Activated CD4-positive, alpha-beta T cell treated with anti-CD3 and anti-CD28 coated beads, Interleukin-2, amount 50 U/mL, for 24 hours (primary cell): Measurements from ENCODE around the gene MRGPRE.

ENCODE experiments used
- DNase-seq, 2 donors: peaks; one replicate each; pipeline ENCODE4 v3.0.0-alpha.2; 2020; ENCODE audit warnings: low read depth in 1 of 2, low spot score in 1 of 2

MRGPRE gene

DNA sequence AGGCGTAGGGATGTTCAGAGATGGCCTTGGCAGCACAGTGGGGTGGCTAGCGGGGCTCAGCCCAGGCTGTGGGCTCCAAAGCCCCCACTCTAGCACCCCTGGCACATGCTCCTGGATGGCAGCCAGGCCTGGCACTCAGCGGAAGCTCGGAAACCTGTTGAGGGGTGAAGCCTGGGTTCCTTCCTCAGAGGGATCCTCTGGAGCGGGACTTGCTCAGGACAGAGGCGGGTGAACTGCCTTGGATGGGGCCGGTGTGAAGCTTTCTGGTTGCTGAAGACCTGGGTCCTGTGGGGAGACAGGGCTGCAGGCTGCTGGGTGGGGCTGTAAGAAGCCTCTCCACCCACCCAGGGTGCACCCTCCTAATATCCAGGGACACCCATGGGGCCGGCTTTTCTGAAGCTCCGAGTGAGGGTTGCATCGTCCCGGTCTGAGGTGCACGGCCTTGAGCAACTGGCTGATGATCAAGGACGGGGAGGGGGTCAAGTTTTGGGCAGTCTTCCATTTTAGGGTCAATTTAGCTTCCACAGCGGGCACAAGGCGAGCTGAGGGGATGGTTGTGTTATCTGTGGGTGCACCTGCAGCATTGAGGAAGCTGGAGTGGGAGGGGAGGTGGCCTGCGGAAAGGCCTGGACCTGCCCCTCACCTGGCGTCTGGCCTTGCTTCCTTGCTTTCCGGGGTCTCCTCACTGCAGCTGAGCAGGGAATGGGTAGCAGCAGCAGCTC is 5.2 kb downstream of the MRGPRE start:
- no peak for DNase-seq

GRCh38 chr11:3225826-3226750 is 6.1 kb downstream of the MRGPRE start:
- no peak for DNase-seq

GRCh38 chr11:3225159-3225758 is 7.0 kb downstream of the MRGPRE start:
- no peak for DNase-seq

DNA sequence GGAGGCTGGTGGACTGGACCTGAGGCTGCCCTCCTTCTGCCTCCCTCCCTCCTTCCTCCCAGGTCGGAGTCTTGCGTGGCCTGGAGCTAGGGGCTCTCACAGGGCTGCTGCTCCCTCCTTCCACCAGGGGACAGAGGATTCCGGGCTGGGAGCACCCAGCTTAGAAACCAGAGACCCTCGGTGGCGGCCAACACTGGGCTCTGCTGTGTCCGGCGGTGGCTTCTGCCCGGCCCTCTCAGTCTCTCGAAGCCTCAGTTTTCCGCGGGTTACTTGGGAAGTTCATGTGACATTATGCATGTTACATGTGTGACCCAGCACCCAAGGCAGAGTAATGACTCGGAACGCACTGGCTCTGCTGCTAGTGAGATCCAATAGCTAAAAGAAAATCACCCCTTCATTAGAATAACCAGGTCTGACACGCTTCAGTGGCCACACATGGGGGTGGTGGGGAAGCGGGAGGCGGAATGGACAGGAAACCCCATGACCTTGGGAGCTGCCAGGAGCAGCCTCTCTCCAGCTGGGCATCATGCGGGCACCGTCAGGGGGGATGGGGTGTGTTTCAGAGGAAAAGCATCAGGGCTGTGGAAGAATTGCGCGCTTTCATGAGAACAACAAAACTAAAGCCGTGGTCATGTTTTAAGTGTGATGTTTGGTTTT is 7.7 kb downstream of the MRGPRE start:
- DNase-seq, result no peak

DNA sequence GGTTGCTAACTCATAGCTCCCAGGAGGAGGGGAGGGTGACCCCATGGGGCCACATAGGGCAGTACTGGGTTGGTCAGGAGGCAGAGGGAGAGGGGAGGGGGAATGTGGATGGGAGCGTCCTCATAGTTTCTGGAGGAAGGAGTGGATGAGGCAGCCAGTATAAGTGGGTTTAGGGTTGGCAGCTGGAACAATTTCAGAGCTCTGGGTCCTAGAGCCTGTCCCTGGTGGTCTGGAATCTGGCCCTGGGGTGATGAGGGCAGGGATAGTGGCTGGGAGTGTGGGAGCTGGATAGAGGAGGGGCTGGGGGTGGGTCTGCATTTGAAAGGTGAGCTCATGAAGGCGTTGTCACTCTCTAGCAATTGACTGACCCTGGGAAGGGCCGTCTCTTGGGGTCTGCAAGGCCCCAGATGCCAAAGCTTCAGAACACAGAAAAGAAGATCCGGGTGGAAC is 8.3 kb downstream of the MRGPRE start:
- no peak for DNase-seq

GRCh38 chr11:3222941-3223915 is 9.0 kb downstream of the MRGPRE start:
- DNase-seq, result no peak

DNA sequence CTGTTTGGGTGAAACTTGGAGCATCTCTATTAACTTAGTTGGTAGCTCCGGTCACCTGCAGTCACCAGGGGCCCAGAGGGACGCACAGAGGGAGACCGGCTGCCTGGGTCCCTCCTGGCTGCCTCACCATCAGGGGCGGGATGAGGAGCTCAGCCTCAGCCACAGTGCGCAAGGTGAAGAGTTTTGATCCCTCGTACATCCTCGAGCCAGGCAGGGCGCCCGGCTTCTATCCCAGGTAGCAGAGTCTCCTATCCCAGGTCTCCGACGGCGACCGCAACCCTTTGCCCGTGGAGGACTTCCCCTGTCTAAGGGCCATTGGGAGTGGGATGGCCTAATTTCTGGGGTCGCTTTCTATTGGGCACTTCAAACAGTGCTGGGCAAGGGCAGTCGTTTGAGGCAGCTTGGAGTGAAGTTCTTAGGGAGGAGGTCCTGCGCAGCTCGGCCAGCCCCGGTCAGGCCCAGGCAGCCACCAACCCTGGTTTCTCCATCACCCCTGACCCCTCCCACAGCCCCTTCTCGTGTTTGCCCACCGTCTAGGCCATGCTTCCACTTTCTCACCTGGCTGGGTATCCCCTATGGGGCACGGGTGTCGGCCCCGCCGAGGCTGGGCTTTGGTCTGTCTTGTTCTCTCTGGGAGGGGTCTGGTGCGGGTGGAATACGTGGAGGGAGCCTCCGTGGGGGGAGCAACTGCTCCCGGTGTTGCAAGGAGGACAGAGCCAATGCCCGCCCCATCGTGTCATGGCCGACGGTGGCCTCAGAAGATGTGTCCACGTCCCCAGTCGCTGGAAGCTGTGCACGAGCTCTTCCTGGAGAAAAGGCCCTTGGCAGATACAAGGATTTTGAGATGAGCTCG is 10.0 kb downstream of the MRGPRE start:
- no peak for DNase-seq

DNA sequence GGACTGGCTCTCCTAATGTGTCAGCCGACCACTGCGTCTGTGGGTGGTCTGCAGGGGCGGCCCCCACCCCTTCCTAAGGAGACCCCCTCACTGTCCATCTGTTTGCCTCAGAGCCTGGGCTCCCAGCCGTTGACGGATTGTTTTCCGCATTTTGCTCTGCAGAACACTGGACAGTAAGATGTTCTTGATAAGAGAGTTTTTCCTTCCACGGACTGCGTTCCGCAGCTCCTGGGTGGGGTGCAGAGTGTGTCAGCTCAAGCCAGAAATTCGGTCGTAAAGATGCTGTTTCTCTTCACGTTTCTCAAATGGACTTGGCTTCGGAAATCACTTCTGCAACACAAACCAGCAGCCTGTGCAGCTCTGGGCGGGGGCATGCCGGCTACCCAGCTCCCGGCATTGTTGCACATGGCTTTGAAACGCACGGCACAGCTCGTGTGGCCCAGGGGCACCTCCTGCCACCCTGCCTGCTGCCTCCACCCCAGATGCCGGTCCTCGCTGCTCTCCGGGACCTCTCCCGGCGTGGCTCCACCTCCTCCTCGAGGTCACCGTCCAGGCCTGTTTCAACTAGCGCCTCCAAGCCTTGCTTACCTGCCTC is 10.7 kb downstream of the MRGPRE start:
- no peak for DNase-seq

GRCh38 chr11:3220521-3221407 is 11.5 kb downstream of the MRGPRE start:
- no peak for DNase-seq

- DNase-seq, result no peak
Observed at GRCh38 chr11:3220101-3220500, 12.1 kb downstream of the MRGPRE start.

GRCh38 chr11:3219281-3219892 is 12.8 kb downstream of the MRGPRE start:
- DNase-seq, result no peak

DNA sequence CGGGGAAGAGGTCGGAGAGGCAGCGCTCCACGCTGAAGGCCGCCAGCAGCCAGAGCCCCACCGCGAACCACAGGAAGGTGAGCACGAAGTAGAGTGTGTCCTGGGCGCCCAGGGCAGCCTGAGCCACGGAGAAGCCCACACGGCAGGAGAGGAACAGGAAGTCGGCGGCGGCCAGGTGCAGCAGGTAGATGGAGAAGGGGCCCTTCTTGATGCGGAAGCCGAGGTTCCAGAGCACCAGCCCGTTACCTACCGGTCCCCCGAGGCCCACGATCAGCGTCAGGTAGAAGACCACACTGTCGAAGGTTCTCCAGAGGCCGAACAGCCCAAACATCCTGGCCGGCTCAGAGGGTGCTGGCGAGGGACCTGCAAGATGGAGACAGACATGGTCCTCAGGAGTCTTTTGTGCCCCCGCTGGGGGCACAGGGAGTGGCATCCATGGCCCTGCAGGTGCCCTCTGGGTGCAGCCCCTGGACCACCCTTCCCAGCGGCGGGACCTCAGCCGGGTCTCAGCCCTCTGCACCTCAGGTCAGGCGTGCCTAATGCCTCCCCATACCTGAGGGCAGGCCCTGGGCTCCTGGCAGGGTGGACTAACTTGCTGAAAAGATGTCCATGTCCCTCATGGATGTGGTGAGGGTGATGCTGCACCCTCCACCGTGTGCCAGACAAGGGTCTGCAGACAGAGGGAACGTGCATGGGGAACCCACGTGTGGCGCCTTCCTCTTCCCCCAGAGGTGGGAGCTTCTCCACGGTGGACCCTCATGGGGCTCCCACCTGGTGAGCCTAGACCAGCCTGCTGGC is 13.5 kb downstream of the MRGPRE start, which contains the start of gene MRGPRG:
MRGPRG (minus strand) TSS at position 331 of the 798 bp plus-strand sequence; CDS start at position 331, 0 bp downstream.
- no peak for DNase-seq

DNA sequence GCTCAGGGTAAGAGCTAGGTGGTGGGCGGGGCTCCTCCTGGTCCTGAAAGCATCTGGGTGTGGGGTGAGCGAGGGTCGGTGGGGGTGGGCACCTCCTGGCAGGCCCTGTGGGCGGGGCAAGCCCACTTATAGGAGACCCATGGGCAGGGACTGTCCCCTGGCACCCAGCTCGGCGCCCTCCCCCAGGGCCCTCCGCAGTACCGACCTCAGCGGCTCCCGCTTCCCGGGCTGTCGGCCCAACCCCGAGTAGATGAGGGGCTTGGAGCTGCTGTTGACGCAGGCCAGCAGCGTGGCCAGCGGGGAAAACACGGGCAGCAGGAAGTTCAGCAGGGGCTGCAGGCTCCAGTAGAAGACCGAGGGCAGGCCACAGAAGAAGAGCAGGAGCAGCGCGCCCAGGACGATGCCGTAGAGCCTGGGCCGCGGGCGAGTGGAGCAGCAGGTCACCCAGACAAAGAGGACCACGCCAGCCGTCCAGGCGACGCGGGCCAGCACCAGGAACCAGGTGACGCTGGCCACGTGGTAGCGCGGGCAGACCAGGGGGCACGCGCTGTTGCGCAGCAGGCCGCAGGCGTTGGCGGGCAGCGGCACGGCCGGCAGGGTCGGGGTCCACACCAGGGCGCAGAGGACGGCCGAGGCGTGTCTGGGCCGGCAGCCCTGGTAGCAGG is 14.3 kb downstream of the MRGPRE start:
- DNase-seq, result no peak

DNA sequence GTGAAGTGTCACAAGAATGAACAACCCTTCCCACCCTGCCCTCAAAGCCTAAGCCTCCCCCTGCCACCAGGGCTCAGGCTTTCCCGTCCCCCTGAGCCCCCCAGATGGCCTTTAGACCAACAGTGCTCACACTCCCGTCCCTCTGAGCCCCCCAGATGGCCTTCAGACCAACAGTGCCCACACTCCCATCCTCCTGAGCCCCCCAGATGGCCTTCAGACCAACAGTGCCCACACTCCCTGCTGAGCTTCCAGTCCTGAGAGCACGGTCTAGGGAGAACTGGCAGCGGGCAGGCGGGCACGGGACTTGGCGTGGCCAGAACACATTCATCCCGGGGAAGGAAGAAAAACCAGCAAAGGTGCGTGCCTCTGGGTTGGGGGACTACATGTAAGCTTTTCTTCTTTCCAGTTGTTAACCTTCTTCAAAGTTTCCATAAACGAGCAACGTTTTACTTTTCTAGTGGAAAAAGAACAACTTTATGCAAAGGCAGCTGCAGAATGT is 16.1 kb downstream of the MRGPRE start:
- no peak for DNase-seq

DNA sequence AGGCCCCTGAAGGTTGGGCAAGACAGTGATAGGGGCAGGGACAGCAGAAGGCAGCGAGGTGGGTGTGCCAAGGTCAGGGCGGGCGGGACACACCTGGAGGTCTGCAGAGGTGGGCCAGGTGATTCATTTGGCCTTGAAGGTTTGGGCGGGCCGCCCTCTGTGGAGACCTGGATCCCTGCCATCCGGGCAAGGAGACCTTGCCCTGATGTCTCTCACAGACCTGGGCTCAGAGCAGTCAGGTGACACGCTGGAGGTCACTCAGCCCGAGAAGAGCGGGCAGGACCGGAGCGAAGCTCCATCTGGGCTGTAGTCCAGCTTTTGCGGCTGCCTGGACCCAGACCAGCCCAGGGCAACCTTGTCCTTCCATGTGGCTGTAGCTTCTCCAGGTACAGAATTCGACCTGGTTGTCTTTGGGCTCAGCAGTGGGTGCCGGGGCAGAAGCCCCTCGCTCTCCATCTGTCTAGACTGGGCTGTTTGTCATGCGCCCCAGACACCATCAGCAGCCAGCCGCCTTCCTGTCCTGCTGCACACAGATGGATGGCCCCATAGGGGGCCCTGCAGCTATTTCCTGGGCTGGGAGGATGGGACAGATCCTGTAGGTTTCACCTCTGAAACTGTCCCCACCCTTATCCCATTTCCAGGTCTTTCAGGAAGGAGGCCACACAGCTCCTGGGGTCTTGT is 16.7 kb downstream of the MRGPRE start:
- no peak for DNase-seq
